ENCODE data around the gene TMEM80. TPM values are rescaled to one million over a fixed set of nuclear protein-coding genes. Genes with fewer than 3 reads are reported as not detected.
"Not testable (repeated sequence)": the region's sequence is repeated elsewhere in the genome, so short reads cannot be mapped to it uniquely, and the experiment has no call there.

Gene TMEM80
- 10 to 100 TPM; 35.6 to 65.8 (median 48.6) TPM for total RNA-seq

DNA sequence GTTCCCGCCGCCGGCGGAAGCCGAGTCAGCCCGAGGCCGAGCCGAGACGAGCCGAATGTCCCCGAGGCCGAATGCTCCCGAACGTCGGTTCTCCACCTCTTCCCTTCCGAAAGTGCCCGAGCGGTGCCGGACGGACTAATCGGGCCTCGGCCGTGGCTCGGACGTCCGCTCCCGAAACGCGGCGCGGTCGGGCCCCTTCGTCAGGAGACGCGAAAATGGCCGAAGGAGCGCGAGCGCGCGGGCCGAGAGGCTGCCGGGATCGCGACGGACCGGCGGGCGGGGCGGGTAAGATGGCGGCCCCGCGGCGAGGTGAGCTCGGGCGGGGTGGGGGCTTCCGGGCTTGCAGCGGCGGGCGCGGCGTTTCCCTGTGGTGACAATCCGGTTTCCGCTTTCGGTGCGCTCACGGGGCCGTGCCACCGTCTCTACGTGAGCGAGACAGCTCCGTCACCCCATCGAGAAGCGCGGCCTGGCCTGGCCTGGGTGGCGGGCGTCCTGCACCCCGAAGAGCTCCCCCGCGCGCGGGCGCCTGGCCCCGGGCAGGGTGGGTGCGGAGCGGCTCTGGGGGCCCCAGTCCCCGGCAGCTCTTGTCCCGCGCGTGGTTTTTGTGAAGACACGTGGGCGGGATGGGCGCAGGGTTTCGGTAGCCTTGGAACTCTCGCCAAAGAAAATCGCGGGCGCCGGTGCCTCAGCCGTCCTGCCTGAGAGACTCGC lies at the start of gene TMEM80:
Gene TMEM80 (plus strand): TSS at position 279 of the 711 bp plus-strand sequence. CDS start 12 bp downstream, at position 291.
- H3K4me1 ChIP-seq: peaks cover 0 to 55% (median 33%) of the 10 kb centered on the region in 3 donors
- TF ChIP-seq EP300 (IDR thresholded peaks at IDR 0.05) (no peak), POLR2A (IDR thresholded peaks at IDR 0.05) (peak; percentile 70 to 89), POLR2AphosphoS5 (IDR thresholded peaks at IDR 0.05) (peak; percentile 55)
- TF ChIP-seq, protein P1, sequence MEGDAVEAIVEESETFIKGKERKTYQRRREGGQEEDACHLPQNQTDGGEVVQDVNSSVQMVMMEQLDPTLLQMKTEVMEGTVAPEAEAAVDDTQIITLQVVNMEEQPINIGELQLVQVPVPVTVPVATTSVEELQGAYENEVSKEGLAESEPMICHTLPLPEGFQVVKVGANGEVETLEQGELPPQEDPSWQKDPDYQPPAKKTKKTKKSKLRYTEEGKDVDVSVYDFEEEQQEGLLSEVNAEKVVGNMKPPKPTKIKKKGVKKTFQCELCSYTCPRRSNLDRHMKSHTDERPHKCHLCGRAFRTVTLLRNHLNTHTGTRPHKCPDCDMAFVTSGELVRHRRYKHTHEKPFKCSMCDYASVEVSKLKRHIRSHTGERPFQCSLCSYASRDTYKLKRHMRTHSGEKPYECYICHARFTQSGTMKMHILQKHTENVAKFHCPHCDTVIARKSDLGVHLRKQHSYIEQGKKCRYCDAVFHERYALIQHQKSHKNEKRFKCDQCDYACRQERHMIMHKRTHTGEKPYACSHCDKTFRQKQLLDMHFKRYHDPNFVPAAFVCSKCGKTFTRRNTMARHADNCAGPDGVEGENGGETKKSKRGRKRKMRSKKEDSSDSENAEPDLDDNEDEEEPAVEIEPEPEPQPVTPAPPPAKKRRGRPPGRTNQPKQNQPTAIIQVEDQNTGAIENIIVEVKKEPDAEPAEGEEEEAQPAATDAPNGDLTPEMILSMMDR (IDR thresholded peaks at IDR 0.05): peak in 1 of 4 experiments; percentile 17
- no peaks in the 10 kb centered on the region for H3K27me3 ChIP-seq
- no CpG with 5 or more reads among the region's 101 CpGs for WGBS, 2 donors (ENCODE audit: low coverage in 1 of 2)
- peaks cover 0 to 29% of the 10 kb centered on the region in 2 donors for H3K36me3 ChIP-seq
- ATAC-seq: peak; percentile 84
- peak within 1 kb of the TSS; percentile 62 to 94 for H3K4me3 ChIP-seq
- no peaks in the 10 kb centered on the region for H3K9me3 ChIP-seq
- peak within 1 kb of the TSS; percentile 87 to 99 (median 98) for H3K27ac ChIP-seq

DNA sequence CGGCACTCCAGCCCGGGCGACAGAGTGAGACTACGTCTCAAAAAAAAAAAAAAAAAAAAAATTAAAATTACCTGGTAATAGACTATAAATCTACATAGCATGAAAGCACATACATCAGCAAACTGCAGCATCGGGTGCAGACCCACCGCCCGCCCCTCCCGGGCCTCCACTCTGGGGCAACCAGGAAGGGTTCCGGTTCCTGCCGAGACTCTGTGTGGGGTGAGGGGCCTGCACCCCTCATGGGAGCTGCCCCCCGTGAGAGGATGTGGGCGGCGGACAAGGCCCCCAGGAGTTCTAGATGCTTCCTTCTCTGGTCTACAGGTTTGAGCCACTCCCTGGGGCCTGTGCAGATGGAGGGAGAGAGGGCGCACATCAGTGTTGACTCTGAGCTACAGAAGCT lies 49.4 kb upstream of the TMEM80 start:
- Histone ChIP-seq H3K4me1 (no peaks in the 10 kb centered on the region), H3K27me3 (no peaks in the 10 kb centered on the region), H3K27ac (no peak overlapping the region), H3K4me3 (no peak overlapping the region), H3K9me3 (no peaks in the 10 kb centered on the region), H3K36me3 (peaks cover 0 to 79% of the 10 kb centered on the region in 2 donors)
- no peak for TF ChIP-seq EP300 (IDR thresholded peaks at IDR 0.05)
- TF ChIP-seq, protein P1 (IDR thresholded peaks at IDR 0.05): no peak
- no peak for TF ChIP-seq POLR2AphosphoS5 (IDR thresholded peaks at IDR 0.05)
- TF ChIP-seq POLR2A (IDR thresholded peaks at IDR 0.05): no peak
- no peak for ATAC-seq
- 86% methylated on average over 12 of the region's 14 CpGs; no CpG with 5 or more reads in 1 of the 2 donors for WGBS, 2 donors (ENCODE audit: low coverage in 1 of 2)

DNA sequence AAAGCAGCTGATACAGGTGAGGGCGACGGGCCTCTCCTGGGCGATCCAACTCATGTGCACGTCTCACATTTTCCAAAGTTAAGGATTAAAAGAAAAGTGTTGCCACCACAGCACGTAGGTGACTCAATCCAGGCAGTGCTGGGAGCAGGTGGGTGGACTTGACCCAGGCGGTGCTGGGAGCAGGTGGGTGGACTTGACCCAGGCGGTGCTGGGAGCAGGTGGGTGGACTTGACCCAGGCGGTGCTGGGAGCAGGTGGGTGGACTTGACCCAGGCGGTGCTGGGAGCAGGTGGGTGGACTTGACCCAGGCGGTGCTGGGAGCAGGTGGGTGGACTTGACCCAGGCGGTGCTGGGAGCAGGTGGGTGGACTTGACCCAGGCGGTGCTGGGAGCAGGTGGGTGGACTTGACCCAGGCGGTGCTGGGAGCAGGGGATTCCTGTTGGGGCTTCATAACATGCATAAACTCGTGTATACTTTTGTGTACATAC lies 47.9 kb upstream of the TMEM80 start:
- not testable (repeated sequence) for H3K4me1 ChIP-seq, H3K9me3 ChIP-seq, H3K27ac ChIP-seq, H3K27me3 ChIP-seq, ATAC-seq, H3K4me3 ChIP-seq
- H3K36me3 ChIP-seq: peaks cover 0 to 69% of the 10 kb centered on the region in 2 donors
- WGBS, 2 donors (ENCODE audit: low coverage in 1 of 2): 61 to 81% methylated on average over 2 to 9 of the region's 14 CpGs

DNA sequence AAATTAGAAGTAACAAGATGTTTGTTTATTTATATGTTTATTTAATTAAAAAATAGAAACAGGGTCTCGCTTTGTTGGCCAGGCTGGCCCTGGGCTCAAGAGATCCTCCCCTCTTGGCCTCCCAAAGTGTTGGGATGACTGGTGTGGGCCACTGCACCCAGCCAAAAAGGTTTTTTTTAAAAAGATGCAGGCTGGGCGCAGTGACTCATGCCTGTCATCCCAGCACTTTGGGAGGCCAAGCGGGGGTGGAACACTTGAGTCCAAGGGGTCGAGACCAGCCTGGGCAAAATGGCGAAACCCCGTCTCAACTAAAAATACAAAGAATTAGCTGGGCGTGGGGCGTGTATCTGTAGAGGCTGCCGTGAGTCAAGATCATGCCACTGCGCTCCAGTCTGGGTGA lies 45.1 kb upstream of the TMEM80 start:
- no peaks in the 10 kb centered on the region for H3K9me3 ChIP-seq
- TF ChIP-seq POLR2AphosphoS5 (IDR thresholded peaks at IDR 0.05) (no peak), EP300 (IDR thresholded peaks at IDR 0.05) (no peak), POLR2A (IDR thresholded peaks at IDR 0.05) (no peak)
- TF ChIP-seq, protein P1 (IDR thresholded peaks at IDR 0.05): no peak
- WGBS, 2 donors (ENCODE audit: low coverage in 1 of 2): 84 to 100% methylated on average over 6 to 10 of the region's 10 CpGs
- no peaks in the 10 kb centered on the region for H3K4me1 ChIP-seq
- H3K27ac ChIP-seq: no peak overlapping the region
- H3K4me3 ChIP-seq: no peak overlapping the region
- no peaks in the 10 kb centered on the region for H3K27me3 ChIP-seq
- ATAC-seq: no peak
- peaks cover 0 to 66% of the 10 kb centered on the region in 2 donors for H3K36me3 ChIP-seq

DNA sequence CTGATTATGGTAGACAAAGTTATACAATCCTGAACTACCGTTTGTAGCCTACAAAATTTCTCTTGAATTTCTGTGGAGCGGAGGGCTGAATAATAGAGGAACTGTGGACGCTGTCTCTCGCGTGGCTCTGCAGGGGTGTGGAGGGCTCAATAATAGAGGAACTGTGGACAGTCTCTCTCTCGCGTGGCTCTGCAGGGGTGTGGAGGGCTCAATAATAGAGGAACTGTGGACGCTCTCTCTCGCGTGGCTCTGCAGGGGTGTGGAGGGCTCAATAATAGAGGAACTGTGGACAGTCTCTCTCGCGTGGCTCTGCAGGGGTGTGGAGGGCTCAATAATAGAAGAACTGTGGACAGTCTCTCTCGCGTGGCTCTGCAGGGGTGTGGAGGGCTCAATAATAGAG lies 42.5 kb upstream of the TMEM80 start:
- not testable (repeated sequence) for H3K4me3 ChIP-seq, H3K4me1 ChIP-seq, ATAC-seq, H3K27ac ChIP-seq, H3K27me3 ChIP-seq, H3K9me3 ChIP-seq
- peaks cover 0 to 69% of the 10 kb centered on the region in 2 donors for H3K36me3 ChIP-seq
- 79 to 81% methylated on average over 10 of the region's 14 CpGs for WGBS, 2 donors (ENCODE audit: low coverage in 1 of 2)

DNA sequence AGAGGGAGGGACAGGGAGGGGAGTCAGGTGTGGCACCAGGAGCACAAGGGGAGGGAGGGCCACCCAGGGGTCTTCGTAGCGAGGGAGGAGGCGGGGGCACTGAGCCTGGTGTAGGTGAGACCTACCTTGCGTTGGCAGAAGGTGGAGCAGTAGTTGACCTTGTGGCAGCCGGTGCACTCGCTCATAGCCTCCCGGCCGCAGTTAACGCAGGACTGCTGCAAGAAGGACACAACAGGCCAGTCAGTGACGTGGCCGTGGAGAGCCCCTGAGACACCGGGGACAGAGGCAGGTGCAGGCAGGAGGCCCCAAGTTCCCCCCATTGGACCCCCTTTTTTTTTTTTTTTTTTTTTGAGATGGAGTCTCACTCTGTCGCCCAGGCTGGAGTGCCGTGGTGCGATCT lies 41.8 kb upstream of the TMEM80 start:
- peaks cover 0 to 69% of the 10 kb centered on the region in 2 donors for H3K36me3 ChIP-seq
- no peak overlapping the region for H3K27ac ChIP-seq
- ATAC-seq: no peak
- H3K4me3 ChIP-seq: no peak overlapping the region
- H3K4me1 ChIP-seq: no peaks in the 10 kb centered on the region
- TF ChIP-seq POLR2AphosphoS5 (IDR thresholded peaks at IDR 0.05) (no peak), EP300 (IDR thresholded peaks at IDR 0.05) (no peak), POLR2A (IDR thresholded peaks at IDR 0.05) (no peak)
- TF ChIP-seq, protein P1 (IDR thresholded peaks at IDR 0.05): no peak
- no peaks in the 10 kb centered on the region for H3K27me3 ChIP-seq
- 88 to 100% methylated on average over 2 to 11 of the region's 15 CpGs for WGBS, 2 donors (ENCODE audit: low coverage in 1 of 2)
- no peaks in the 10 kb centered on the region for H3K9me3 ChIP-seq

DNA sequence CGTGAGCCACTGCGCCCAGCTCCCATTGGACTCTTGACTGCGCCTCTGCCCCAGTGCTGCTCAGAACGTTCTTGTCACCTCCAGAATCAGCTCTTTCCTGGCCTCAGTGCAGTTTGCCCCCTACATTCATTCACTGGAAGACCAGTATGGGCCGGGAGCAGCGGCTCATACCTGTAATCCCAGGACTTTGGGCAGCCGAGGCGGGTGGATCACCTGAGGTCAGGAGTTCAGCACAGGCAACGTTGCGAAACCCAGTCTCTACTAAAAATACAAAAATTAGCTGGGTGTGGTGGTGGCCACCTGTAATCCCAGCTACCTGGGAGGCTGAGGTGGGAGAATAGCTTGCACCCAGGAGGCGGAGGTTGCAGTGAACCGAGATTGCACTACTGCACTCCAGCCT lies 41.2 kb upstream of the TMEM80 start:
- WGBS, 2 donors (ENCODE audit: low coverage in 1 of 2): 100% methylated on average over 1 of the region's 12 CpGs; no CpG with 5 or more reads in 1 of the 2 donors
- peaks cover 0 to 72% of the 10 kb centered on the region in 2 donors for H3K36me3 ChIP-seq

More for the DNA sequence above, 41.2 kb upstream of the TMEM80 start:
- not testable (repeated sequence) for H3K9me3 ChIP-seq, H3K27me3 ChIP-seq, H3K4me3 ChIP-seq, H3K27ac ChIP-seq, ATAC-seq, H3K4me1 ChIP-seq
